Measurements from ENCODE around the gene MERTK. TPM values are rescaled to one million over a fixed set of nuclear protein-coding genes. Genes with fewer than 3 reads are reported as not detected.
A peak's percentile ranks its signal among the peaks of the same experiment; 100 is the strongest.

MERTK gene
- total RNA-seq, 1 experiment from 2014 or later = 18.4 TPM

- POLR2A ChIA-PET (ENCODE audit: low non-redundant PET) = no interaction called here
- BruUV-seq (replicated peaks) = no TSS peak
- Histone ChIP-seq H3K9me3 (ENCODE audit: low read depth, low read length, poor library complexity, severe bottlenecking) (peaks cover 4% of the 10 kb centered on the region), H3K4me1 (ENCODE audit: insufficient read depth, low read length, poor library complexity, severe bottlenecking) (peaks cover 6% of the 10 kb centered on the region), H3K36me3 (ENCODE audit: insufficient read depth, low read length, poor library complexity, severe bottlenecking) (no peaks in the 10 kb centered on the region), H3K27ac (ENCODE audit: low read depth, low read length, poor library complexity, severe bottlenecking) (no peak overlapping the region), H3K4me3 (ENCODE audit: low read depth, low read length, poor library complexity, severe bottlenecking) (no peak overlapping the region), H3K27me3 (replicated peaks; ENCODE audit: insufficient read depth, low read depth, low read length, poor library complexity) (no peaks in the 10 kb centered on the region)
- no peak for DNase-seq (ENCODE audit: low spot score)
- intact Hi-C loops (cut with micrococcal nuclease; ENCODE audit: unreplicated experiment) = loop anchor here (1.0 to 2.0 kb wide), 2 partner anchors 149 to 161 kb away; partner anchors contain the start of gene MERTK
- TF ChIP-seq, protein P1, sequence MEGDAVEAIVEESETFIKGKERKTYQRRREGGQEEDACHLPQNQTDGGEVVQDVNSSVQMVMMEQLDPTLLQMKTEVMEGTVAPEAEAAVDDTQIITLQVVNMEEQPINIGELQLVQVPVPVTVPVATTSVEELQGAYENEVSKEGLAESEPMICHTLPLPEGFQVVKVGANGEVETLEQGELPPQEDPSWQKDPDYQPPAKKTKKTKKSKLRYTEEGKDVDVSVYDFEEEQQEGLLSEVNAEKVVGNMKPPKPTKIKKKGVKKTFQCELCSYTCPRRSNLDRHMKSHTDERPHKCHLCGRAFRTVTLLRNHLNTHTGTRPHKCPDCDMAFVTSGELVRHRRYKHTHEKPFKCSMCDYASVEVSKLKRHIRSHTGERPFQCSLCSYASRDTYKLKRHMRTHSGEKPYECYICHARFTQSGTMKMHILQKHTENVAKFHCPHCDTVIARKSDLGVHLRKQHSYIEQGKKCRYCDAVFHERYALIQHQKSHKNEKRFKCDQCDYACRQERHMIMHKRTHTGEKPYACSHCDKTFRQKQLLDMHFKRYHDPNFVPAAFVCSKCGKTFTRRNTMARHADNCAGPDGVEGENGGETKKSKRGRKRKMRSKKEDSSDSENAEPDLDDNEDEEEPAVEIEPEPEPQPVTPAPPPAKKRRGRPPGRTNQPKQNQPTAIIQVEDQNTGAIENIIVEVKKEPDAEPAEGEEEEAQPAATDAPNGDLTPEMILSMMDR (conservative IDR thresholded peaks at IDR 0.05; ENCODE audit: low read depth, low read length) = no peak
- no peak for TF ChIP-seq EZH2 (IDR thresholded peaks at IDR 0.05; ENCODE audit: borderline replicate concordance, low read depth, low read length, poor library complexity, severe bottlenecking)
- CTCF ChIA-PET = interaction anchor here (1.8 kb wide), 1 partner anchor 161 kb away, joined by 11 read pairs; no protein-coding TSS in a partner anchor
Measured at GRCh38 chr2:112048236-112048592, 149.8 kb downstream of the MERTK start.

DNA sequence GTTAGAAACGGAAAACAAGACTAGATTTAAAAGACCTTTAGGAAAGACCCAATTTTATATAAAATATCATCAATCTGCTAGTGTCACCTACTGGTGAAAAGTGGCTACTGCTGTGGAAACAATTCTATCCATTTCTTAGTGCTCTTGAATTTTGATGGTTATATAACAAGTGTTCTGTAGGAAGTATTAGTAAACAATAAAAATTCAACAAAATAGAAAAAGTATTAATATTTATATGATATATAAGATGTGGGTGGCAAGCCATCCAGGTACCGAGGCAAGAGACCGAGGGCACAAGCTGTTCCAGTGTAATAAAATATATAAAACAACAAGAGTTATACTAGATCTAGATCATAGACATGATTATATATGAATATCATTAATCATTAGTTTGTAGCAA lies 150.5 kb downstream of the MERTK start:
- TF ChIP-seq EZH2 (IDR thresholded peaks at IDR 0.05; ENCODE audit: borderline replicate concordance, low read depth, low read length, poor library complexity, severe bottlenecking) = no peak
- TF ChIP-seq, protein P1 (conservative IDR thresholded peaks at IDR 0.05; ENCODE audit: low read depth, low read length) = peak; percentile 85
- ChIA-PET POLR2A (ENCODE audit: low non-redundant PET) (no interaction called here), CTCF (interaction anchor here (0.6 kb wide), 1 partner anchor 386 kb away, joined by 3 read pairs; no protein-coding TSS in a partner anchor)
- Histone ChIP-seq H3K4me3 (ENCODE audit: low read depth, low read length, poor library complexity, severe bottlenecking) (no peak overlapping the region), H3K36me3 (ENCODE audit: insufficient read depth, low read length, poor library complexity, severe bottlenecking) (no peaks in the 10 kb centered on the region), H3K27me3 (replicated peaks; ENCODE audit: insufficient read depth, low read depth, low read length, poor library complexity) (no peaks in the 10 kb centered on the region), H3K27ac (ENCODE audit: low read depth, low read length, poor library complexity, severe bottlenecking) (no peak overlapping the region), H3K4me1 (ENCODE audit: insufficient read depth, low read length, poor library complexity, severe bottlenecking) (peaks cover 13% of the 10 kb centered on the region), H3K9me3 (ENCODE audit: low read depth, low read length, poor library complexity, severe bottlenecking) (peaks cover 4% of the 10 kb centered on the region)
- BruUV-seq (replicated peaks) = no TSS peak
- peak; percentile 79 for DNase-seq (ENCODE audit: low spot score)
- intact Hi-C loops (cut with micrococcal nuclease; ENCODE audit: unreplicated experiment) = loop anchor here (1.0 to 2.0 kb wide), 2 partner anchors 150 to 162 kb away; partner anchors contain the start of gene MERTK

- Histone ChIP-seq H3K27ac (ENCODE audit: low read depth, low read length, poor library complexity, severe bottlenecking) (no peak overlapping the region), H3K36me3 (ENCODE audit: insufficient read depth, low read length, poor library complexity, severe bottlenecking) (no peaks in the 10 kb centered on the region), H3K27me3 (replicated peaks; ENCODE audit: insufficient read depth, low read depth, low read length, poor library complexity) (no peaks in the 10 kb centered on the region), H3K4me3 (ENCODE audit: low read depth, low read length, poor library complexity, severe bottlenecking) (no peak overlapping the region), H3K9me3 (ENCODE audit: low read depth, low read length, poor library complexity, severe bottlenecking) (peaks cover 4% of the 10 kb centered on the region), H3K4me1 (ENCODE audit: insufficient read depth, low read length, poor library complexity, severe bottlenecking) (peaks cover 13% of the 10 kb centered on the region)
- DNase-seq (ENCODE audit: low spot score) = no peak
- TF ChIP-seq, protein P1 (conservative IDR thresholded peaks at IDR 0.05; ENCODE audit: low read depth, low read length) = no peak
- no peak for TF ChIP-seq EZH2 (IDR thresholded peaks at IDR 0.05; ENCODE audit: borderline replicate concordance, low read depth, low read length, poor library complexity, severe bottlenecking)
- ChIA-PET CTCF (interaction anchor here (0.6 kb wide), 1 partner anchor 45 kb away, joined by 3 read pairs; no protein-coding TSS in a partner anchor), POLR2A (ENCODE audit: low non-redundant PET) (no interaction called here)
- no TSS peak for BruUV-seq (replicated peaks)
- intact Hi-C loops (cut with micrococcal nuclease; ENCODE audit: unreplicated experiment) = no loop called here
Measured at GRCh38 chr2:112050316-112050715, 151.9 kb downstream of the MERTK start.

Data from A673 (cell line).